ENCODE data around the gene MSX1. TPM values are rescaled to one million over a fixed set of nuclear protein-coding genes. Genes with fewer than 3 reads are reported as not detected.

Gene MSX1
- total RNA-seq, 2 experiments from 2014 or later = 0.16 to 2.1 TPM

DNA sequence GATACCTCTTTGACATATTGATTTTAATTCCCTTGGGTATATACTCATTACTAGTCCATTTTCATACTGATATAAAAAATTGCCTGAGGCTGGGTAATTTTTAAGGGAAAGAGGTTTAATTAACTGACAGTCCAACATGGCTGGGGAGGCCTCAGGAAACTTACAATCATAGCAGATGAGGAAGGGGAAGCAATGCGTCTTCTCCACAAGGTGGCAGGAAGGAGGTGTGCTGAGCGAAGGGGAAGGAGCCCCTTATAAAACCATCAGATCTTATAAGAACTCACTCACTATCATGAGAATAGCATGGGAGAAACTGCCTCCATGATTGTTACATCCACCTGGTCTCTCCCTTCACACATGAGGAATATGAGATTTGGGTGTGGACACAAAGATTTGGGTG, 42.4 kb downstream of the MSX1 start:
- CTCF ChIA-PET (ENCODE audit: unreplicated experiment) = no interaction called here
- Histone ChIP-seq H3K36me3 (ENCODE audit: insufficient read depth, low read length) (no peaks in the 10 kb centered on the region), H3K4me3 (ENCODE audit: low read depth, low read length, poor library complexity, severe bottlenecking) (no peak overlapping the region), H4K20me1 (ENCODE audit: insufficient read depth, low read length) (no peaks in the 10 kb centered on the region), H3K9me3 (ENCODE audit: low read length) (no peaks in the 10 kb centered on the region), H3K9me2 (ENCODE audit: insufficient read depth, low read length) (no peaks in the 10 kb centered on the region), H2AFZ (ENCODE audit: low read length) (no peak overlapping the region), H3K4me2 (ENCODE audit: low read length) (no peak overlapping the region), H3K4me1 (ENCODE audit: insufficient read depth, low read length, poor library complexity, severe bottlenecking) (no peaks in the 10 kb centered on the region), H3K79me2 (ENCODE audit: insufficient read depth, low read depth, low read length) (no peaks in the 10 kb centered on the region), H3K27ac (ENCODE audit: low read depth, low read length, poor library complexity, severe bottlenecking) (no peak overlapping the region)
- intact Hi-C loops (cut with micrococcal nuclease; ENCODE audit: unreplicated experiment) = loop anchor here (5.0 kb wide), 1 partner anchor 90 kb away; no protein-coding TSS in a partner anchor
- POLR2A ChIA-PET = no interaction called here
- no peak for TF ChIP-seq EZH2phosphoT487 (IDR thresholded peaks at IDR 0.05; ENCODE audit: borderline replicate concordance, low read depth, low read length)
- TF ChIP-seq, protein P1, sequence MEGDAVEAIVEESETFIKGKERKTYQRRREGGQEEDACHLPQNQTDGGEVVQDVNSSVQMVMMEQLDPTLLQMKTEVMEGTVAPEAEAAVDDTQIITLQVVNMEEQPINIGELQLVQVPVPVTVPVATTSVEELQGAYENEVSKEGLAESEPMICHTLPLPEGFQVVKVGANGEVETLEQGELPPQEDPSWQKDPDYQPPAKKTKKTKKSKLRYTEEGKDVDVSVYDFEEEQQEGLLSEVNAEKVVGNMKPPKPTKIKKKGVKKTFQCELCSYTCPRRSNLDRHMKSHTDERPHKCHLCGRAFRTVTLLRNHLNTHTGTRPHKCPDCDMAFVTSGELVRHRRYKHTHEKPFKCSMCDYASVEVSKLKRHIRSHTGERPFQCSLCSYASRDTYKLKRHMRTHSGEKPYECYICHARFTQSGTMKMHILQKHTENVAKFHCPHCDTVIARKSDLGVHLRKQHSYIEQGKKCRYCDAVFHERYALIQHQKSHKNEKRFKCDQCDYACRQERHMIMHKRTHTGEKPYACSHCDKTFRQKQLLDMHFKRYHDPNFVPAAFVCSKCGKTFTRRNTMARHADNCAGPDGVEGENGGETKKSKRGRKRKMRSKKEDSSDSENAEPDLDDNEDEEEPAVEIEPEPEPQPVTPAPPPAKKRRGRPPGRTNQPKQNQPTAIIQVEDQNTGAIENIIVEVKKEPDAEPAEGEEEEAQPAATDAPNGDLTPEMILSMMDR (conservative IDR thresholded peaks at IDR 0.05; ENCODE audit: low read length) = peak; percentile 74
- no TSS peak for BruUV-seq (replicated peaks)
- DNase-seq (ENCODE audit: low spot score) = peak; percentile 57

DNA sequence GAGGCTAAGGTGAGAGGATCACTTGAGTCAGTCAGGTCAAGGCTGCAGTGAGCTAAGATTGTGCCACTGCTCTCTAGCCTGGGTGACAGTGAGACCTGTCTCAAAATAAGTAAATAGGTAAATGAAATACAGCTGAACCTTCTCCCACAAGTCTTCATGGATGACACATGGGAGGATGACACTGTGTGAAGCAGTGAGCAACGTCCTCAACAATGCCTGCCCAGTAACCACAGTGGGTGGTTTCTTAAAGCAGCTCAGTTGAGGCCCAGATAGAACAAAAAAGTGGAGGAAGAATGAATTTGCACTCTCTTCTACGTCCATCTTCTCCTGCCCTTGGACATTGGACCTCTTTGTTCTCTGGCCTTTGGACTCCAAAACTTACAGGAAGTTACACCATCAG, 52.7 kb downstream of the MSX1 start:
- no peaks in the 10 kb centered on the region for H3K4me1 ChIP-seq (ENCODE audit: insufficient read depth, low read length, poor library complexity, severe bottlenecking)
- no peak for TF ChIP-seq EZH2phosphoT487 (IDR thresholded peaks at IDR 0.05; ENCODE audit: borderline replicate concordance, low read depth, low read length)
- TF ChIP-seq, protein P1 (conservative IDR thresholded peaks at IDR 0.05; ENCODE audit: low read length) = no peak
- no peaks in the 10 kb centered on the region for H3K36me3 ChIP-seq (ENCODE audit: insufficient read depth, low read length)
- no peak overlapping the region for H3K4me2 ChIP-seq (ENCODE audit: low read length)
- POLR2A ChIA-PET = interaction anchor here (0.5 kb wide), 1 partner anchor 472 kb away, joined by 3 read pairs; no protein-coding TSS in a partner anchor
- no peak overlapping the region for H3K27ac ChIP-seq (ENCODE audit: low read depth, low read length, poor library complexity, severe bottlenecking)
- intact Hi-C loops (cut with micrococcal nuclease; ENCODE audit: unreplicated experiment) = no loop called here
- H3K4me3 ChIP-seq (ENCODE audit: low read depth, low read length, poor library complexity, severe bottlenecking) = no peak overlapping the region
- DNase-seq (ENCODE audit: low spot score) = no peak
- H3K9me3 ChIP-seq (ENCODE audit: low read length) = no peaks in the 10 kb centered on the region
- H3K79me2 ChIP-seq (ENCODE audit: insufficient read depth, low read depth, low read length) = no peaks in the 10 kb centered on the region
- no peaks in the 10 kb centered on the region for H4K20me1 ChIP-seq (ENCODE audit: insufficient read depth, low read length)
- BruUV-seq (replicated peaks) = no TSS peak
- CTCF ChIA-PET (ENCODE audit: unreplicated experiment) = no interaction called here
- H3K9me2 ChIP-seq (ENCODE audit: insufficient read depth, low read length) = no peaks in the 10 kb centered on the region
- no peak overlapping the region for H2AFZ ChIP-seq (ENCODE audit: low read length)

DNA sequence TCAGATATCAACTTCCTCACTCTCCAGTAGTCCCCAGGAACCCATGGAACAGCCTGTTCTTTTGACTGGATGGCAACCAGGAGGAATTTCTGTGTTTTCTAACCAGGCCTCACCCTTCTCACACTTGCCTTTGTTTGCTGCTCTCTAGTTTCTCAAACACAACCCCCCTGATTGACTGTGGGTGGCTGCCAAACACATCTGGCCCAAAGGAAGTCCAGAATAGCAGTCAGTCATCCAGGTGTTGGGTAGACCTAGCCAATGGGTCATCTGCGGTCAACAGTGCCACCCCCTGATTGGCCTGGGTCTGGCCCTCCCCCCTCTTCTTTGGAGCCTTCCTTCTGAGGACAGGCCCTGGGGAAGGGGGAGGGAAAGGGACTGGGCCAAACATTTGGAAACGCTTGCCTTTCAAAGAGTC, 53.7 kb downstream of the MSX1 start:
- H4K20me1 ChIP-seq (ENCODE audit: insufficient read depth, low read length) = no peaks in the 10 kb centered on the region
- H3K4me3 ChIP-seq (ENCODE audit: low read depth, low read length, poor library complexity, severe bottlenecking) = no peak overlapping the region
- no peak overlapping the region for H3K4me2 ChIP-seq (ENCODE audit: low read length)
- no peaks in the 10 kb centered on the region for H3K9me2 ChIP-seq (ENCODE audit: insufficient read depth, low read length)
- intact Hi-C loops (cut with micrococcal nuclease; ENCODE audit: unreplicated experiment) = no loop called here
- DNase-seq (ENCODE audit: low spot score) = no peak
- CTCF ChIA-PET (ENCODE audit: unreplicated experiment) = no interaction called here
- H3K27ac ChIP-seq (ENCODE audit: low read depth, low read length, poor library complexity, severe bottlenecking) = no peak overlapping the region
- no peak for TF ChIP-seq EZH2phosphoT487 (IDR thresholded peaks at IDR 0.05; ENCODE audit: borderline replicate concordance, low read depth, low read length)
- TF ChIP-seq, protein P1 (conservative IDR thresholded peaks at IDR 0.05; ENCODE audit: low read length) = no peak
- H3K9me3 ChIP-seq (ENCODE audit: low read length) = no peaks in the 10 kb centered on the region
- H3K36me3 ChIP-seq (ENCODE audit: insufficient read depth, low read length) = no peaks in the 10 kb centered on the region
- H3K79me2 ChIP-seq (ENCODE audit: insufficient read depth, low read depth, low read length) = no peaks in the 10 kb centered on the region
- no TSS peak for BruUV-seq (replicated peaks)
- H3K4me1 ChIP-seq (ENCODE audit: insufficient read depth, low read length, poor library complexity, severe bottlenecking) = no peaks in the 10 kb centered on the region
- POLR2A ChIA-PET = no interaction called here
- H2AFZ ChIP-seq (ENCODE audit: low read length) = no peak overlapping the region

Other genes with a start within 250 kb of the MSX1 start
- not detected in 2 replicates for gene CYTL1, start 159.8 kb downstream of the MSX1 start, total RNA-seq (2014; rRNA removed; shearing (Covaris generic))
- gene CYTL1, start 159.8 kb downstream of the MSX1 start, total RNA-seq (2022) = not detected in 2 replicates
- gene STK32B, start 191.8 kb downstream of the MSX1 start, total RNA-seq (2014; rRNA removed; shearing (Covaris generic)) = not detected in 2 replicates
- gene STK32B, start 191.8 kb downstream of the MSX1 start, total RNA-seq (2022) = not detected in 2 replicates